Lower leg skin (tissue), 3 donors: Measurements from ENCODE around the gene NDUFB6.

Experiments used
- CTCF ChIP-seq, 3 donors: fragments of 450-650 bp; IDR thresholded peaks; one replicate each; pipeline ENCODE4 v1.5.1; 2016; ENCODE audit warnings: antibody characterized with exemption in 3 of 3, mild to moderate bottlenecking in 3 of 3, moderate library complexity in 2 of 3
- POLR2A ChIP-seq, 2 donors: fragments of 450-650 bp; IDR thresholded peaks; one replicate each; pipeline ENCODE4 v1.6.1; 2016 to 2017; ENCODE audit warnings: antibody characterized with exemption in 2 of 2, mild to moderate bottlenecking in 1 of 2, moderate library complexity in 1 of 2

GRCh38 chr9:32589083-32589723 lies 16.2 kb upstream of the NDUFB6 start:
- TF ChIP-seq CTCF (IDR thresholded peaks at IDR 0.05) (no peak), POLR2A (IDR thresholded peaks at IDR 0.05) (no peak)
